OCI-LY1 (cell line): ENCODE results near the gene SPACDR.

ENCODE experiments used
- H2AFZ ChIP-seq: fragments of 200-600 bp; sonication (generic), shearing (Covaris generic); 2 replicates; pipeline ENCODE4 v1.6.0; 2014; ENCODE audit warnings: antibody characterized with exemption, mild to moderate bottlenecking, low read length
- H3F3A ChIP-seq: fragments of 200-600 bp; sonication (generic), shearing (Covaris generic); 2 replicates; pipeline ENCODE4 v1.6.0; 2014; ENCODE audit warnings: mild to moderate bottlenecking, antibody characterized with exemption, low read length, moderate library complexity; ENCODE audit not compliant: insufficient read depth
- H3K27ac ChIP-seq: fragments of 200-600 bp; sonication (generic); 2 replicates; pipeline ENCODE4 v1.5.1; 2014; ENCODE audit warnings: low read length, mixed run types, mild to moderate bottlenecking, low read depth; ENCODE audit not compliant: poor library complexity, severe bottlenecking
- H3K27me3 ChIP-seq: fragments of 200-600 bp; sonication (generic); 2 replicates; pipeline ENCODE4 v1.6.0; 2014; ENCODE audit warnings: antibody characterized with exemption, mild to moderate bottlenecking, low read length, moderate library complexity; ENCODE audit not compliant: insufficient read depth
- H3K36me3 ChIP-seq: fragments of 200-600 bp; sonication (generic); 2 replicates; pipeline ENCODE4 v1.6.1; 2014; ENCODE audit warnings: mild to moderate bottlenecking, antibody characterized with exemption, low read length, moderate library complexity, mixed read lengths; ENCODE audit not compliant: insufficient read depth
- H3K4me1 ChIP-seq: fragments of 200-600 bp; sonication (generic); 2 replicates; pipeline ENCODE4 v1.5.1; 2014; ENCODE audit warnings: mild to moderate bottlenecking, low read length, moderate library complexity; ENCODE audit not compliant: insufficient read depth, severe bottlenecking
- H3K4me2 ChIP-seq: fragments of 200-600 bp; sonication (generic), shearing (Covaris generic); 2 replicates; pipeline ENCODE4 v1.6.1; 2014; ENCODE audit warnings: low read length
- H3K4me3 ChIP-seq: fragments of 200-600 bp; sonication (generic); 2 replicates; pipeline ENCODE4 v1.5.1; 2014; ENCODE audit warnings: low read length, low read depth, mild to moderate bottlenecking, mixed read lengths; ENCODE audit not compliant: poor library complexity, severe bottlenecking
- H3K79me2 ChIP-seq: fragments of 200-600 bp; shearing (Covaris generic); 2 replicates; pipeline ENCODE4 v1.6.1; 2016; ENCODE audit warnings: mixed run types, low read length, mixed read lengths; ENCODE audit not compliant: insufficient read depth
- H3K9ac ChIP-seq: fragments of 200-600 bp; sonication (generic), shearing (Covaris generic); 2 replicates; pipeline ENCODE4 v1.6.1; 2014; ENCODE audit warnings: mild to moderate bottlenecking, low read length, mixed read lengths
- H3K9me2 ChIP-seq: fragments of 200-600 bp; sonication (generic), shearing (Covaris generic); 2 replicates; pipeline ENCODE4 v1.6.1; 2014; ENCODE audit warnings: low read depth, mild to moderate bottlenecking, low read length, mixed read lengths
- H3K9me3 ChIP-seq: fragments of 200-600 bp; shearing (Covaris generic); 2 replicates; pipeline ENCODE4 v1.6.1; 2014; ENCODE audit warnings: low read length, mixed read lengths
- H4K20me1 ChIP-seq: fragments of 200-600 bp; sonication (generic), shearing (Covaris generic); 2 replicates; pipeline ENCODE4 v1.6.0; 2016; ENCODE audit warnings: mild to moderate bottlenecking, low read length; ENCODE audit not compliant: insufficient read depth
- EZH2 ChIP-seq: fragments of 200-600 bp; sonication (generic), shearing (Covaris generic); IDR thresholded peaks from 2 replicates; pipeline ENCODE4 v1.8.0; 2017; ENCODE audit warnings: borderline replicate concordance, mixed run types, mild to moderate bottlenecking, antibody characterized with exemption, low read length, moderate library complexity, mixed read lengths
- TF ChIP-seq, protein P1 (sequence below): fragments of 200-600 bp; sonication (generic), shearing (Covaris generic); IDR thresholded peaks from 2 replicates; pipeline ENCODE4 v1.5.1; 2017; ENCODE audit warnings: mild to moderate bottlenecking, antibody characterized with exemption, low read length, moderate library complexity, mixed read lengths

The SPACDR gene

DNA sequence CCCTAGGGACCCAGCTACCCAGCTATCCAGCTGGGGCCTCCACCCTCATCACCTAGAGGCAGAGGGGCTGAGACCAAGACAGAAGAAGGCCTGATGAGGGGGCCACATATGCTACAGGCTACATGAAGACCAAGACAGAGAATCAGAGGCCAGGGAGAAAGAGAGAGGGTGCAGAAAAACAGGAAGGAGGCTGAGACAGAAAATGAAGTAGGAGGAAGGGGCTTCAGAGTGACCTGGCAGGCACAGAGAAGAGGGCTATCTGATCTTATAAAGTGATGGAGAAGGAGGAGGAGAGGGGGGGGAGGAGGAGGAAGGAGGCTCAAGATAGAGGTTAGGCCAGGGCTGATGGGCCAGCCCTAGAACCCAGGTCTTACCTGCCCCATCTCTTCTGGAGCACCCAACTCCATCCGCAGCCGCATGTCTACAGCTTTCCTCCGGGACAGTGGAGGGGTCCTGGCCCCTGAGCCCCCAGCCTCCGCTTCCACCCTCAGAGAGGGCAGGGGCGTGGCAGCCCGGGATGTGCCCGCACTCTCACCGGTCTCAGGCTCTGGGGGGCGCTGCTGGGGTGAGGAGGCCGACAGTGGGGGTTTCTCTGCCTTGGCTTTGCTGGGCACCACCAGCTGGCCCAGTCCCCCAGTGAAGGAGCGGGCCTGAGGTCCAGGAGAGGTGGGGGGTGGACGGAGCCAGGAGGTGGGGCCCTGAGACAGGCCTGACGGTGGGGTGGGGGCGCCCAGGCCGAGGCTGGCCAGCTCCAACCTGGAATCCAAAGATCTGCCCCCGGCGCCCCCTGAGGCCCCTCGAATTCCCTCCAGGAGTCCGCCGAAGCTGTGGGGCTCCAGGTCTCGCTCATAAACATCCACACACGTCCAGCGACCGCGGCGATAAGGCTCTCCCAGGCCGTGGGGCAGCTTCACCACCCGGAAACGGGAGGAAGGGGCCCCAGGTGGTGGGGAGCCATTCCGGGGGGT, 13.1 kb upstream of the SPACDR start:
- H3K9me2 ChIP-seq: no peaks in the 10 kb centered on the region
- no peaks in the 10 kb centered on the region for H3K27me3 ChIP-seq
- peaks cover 37% of the 10 kb centered on the region for H3K4me1 ChIP-seq
- H3K9ac ChIP-seq: peak overlapping the region; percentile 75
- H3K4me3 ChIP-seq: peak overlapping the region; percentile 71
- H3F3A ChIP-seq: no peaks in the 10 kb centered on the region
- H3K36me3 ChIP-seq: peaks cover 17% of the 10 kb centered on the region
- TF ChIP-seq EZH2: no peak
- TF ChIP-seq, protein P1, sequence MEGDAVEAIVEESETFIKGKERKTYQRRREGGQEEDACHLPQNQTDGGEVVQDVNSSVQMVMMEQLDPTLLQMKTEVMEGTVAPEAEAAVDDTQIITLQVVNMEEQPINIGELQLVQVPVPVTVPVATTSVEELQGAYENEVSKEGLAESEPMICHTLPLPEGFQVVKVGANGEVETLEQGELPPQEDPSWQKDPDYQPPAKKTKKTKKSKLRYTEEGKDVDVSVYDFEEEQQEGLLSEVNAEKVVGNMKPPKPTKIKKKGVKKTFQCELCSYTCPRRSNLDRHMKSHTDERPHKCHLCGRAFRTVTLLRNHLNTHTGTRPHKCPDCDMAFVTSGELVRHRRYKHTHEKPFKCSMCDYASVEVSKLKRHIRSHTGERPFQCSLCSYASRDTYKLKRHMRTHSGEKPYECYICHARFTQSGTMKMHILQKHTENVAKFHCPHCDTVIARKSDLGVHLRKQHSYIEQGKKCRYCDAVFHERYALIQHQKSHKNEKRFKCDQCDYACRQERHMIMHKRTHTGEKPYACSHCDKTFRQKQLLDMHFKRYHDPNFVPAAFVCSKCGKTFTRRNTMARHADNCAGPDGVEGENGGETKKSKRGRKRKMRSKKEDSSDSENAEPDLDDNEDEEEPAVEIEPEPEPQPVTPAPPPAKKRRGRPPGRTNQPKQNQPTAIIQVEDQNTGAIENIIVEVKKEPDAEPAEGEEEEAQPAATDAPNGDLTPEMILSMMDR: peak; percentile 71
- no peaks in the 10 kb centered on the region for H3K9me3 ChIP-seq
- no peaks in the 10 kb centered on the region for H3K79me2 ChIP-seq
- H3K4me2 ChIP-seq: peak overlapping the region; percentile 78
- no peak overlapping the region for H2AFZ ChIP-seq
- peak overlapping the region; percentile 58 for H3K27ac ChIP-seq
- H4K20me1 ChIP-seq: no peaks in the 10 kb centered on the region

DNA sequence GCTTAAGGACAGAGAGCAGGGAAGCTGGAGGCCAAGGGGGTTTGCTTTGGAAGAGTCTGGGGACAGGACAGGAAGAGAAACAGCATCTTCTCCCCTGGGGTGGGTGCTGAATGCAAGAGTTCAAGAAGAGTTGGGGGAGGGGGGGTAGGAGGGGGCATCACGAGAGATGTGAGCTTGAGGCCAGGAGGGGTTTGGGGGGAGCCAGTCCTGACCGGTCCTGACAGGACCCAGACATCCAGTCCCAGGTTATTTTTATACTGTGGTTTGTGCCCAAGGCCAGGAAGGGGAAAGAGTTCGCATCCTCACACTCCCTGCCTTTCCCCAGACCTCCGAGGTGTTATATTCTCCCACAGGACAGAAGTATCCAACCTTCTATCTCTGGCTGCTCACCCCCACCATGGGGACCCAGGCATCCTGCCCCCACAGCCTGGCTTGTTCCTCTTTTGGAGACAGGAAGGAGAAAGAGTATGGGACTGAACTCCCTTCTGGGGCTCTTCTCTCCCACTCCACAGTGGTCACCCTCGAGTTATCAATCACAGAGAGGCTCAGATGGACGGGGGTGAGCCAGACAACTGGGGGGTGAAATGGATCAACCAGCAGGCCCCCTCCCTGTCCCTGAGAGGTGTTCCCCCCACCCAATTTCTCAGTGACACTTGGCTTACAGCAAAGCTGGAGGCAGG, 12.2 kb upstream of the SPACDR start:
- peak overlapping the region; percentile 78 for H3K4me2 ChIP-seq
- no peaks in the 10 kb centered on the region for H3K27me3 ChIP-seq
- no peaks in the 10 kb centered on the region for H3K9me3 ChIP-seq
- peak overlapping the region; percentile 71 for H3K4me3 ChIP-seq
- H3K4me1 ChIP-seq: peaks cover 37% of the 10 kb centered on the region
- H3K79me2 ChIP-seq: no peaks in the 10 kb centered on the region
- no peaks in the 10 kb centered on the region for H3F3A ChIP-seq
- peaks cover 22% of the 10 kb centered on the region for H3K36me3 ChIP-seq
- H3K27ac ChIP-seq: peak overlapping the region; percentile 13
- H2AFZ ChIP-seq: no peak overlapping the region
- H3K9me2 ChIP-seq: no peaks in the 10 kb centered on the region
- no peaks in the 10 kb centered on the region for H4K20me1 ChIP-seq
- no peak overlapping the region; the same call in 1 of the 2 replicates for H3K9ac ChIP-seq
- TF ChIP-seq, protein P1: no peak
- TF ChIP-seq EZH2: no peak

DNA sequence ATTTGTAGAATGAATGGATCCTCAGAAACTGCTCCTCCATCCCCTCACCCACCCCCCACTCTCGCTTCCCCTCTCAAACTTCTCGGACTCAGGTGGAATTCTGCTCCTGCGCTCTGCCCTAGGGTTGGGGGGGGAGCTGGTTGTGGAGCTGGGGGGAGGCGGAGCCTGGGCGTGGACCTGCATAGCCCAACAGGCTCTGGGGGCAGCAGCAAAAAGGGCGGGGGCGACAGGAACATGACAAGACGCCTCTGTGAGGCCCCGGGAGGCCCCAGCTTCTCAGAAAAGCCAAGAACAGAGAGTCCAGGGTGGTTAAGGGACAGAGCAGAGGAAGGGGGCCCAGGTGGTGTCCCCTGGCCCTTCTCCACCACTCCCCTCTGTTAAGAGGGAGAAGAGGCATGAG, 11.5 kb upstream of the SPACDR start:
- no peak for TF ChIP-seq EZH2
- TF ChIP-seq, protein P1: no peak
- no peaks in the 10 kb centered on the region for H3K27me3 ChIP-seq
- no peaks in the 10 kb centered on the region for H3K9me3 ChIP-seq
- peak overlapping the region; percentile 78 for H3K4me2 ChIP-seq
- no peaks in the 10 kb centered on the region for H3K79me2 ChIP-seq
- peak overlapping the region; percentile 13 for H3K27ac ChIP-seq
- H3K4me1 ChIP-seq: peaks cover 37% of the 10 kb centered on the region
- no peak overlapping the region for H3K4me3 ChIP-seq
- no peaks in the 10 kb centered on the region for H3F3A ChIP-seq
- H3K9me2 ChIP-seq: no peaks in the 10 kb centered on the region
- no peaks in the 10 kb centered on the region for H4K20me1 ChIP-seq
- no peak overlapping the region for H3K9ac ChIP-seq
- H2AFZ ChIP-seq: no peak overlapping the region
- peaks cover 22% of the 10 kb centered on the region for H3K36me3 ChIP-seq
